GM18505 (cell line): ENCODE data around the gene RNF157.
"Not testable (repeated sequence)": the region's sequence is repeated elsewhere in the genome, so short reads cannot be mapped to it uniquely, and the experiment has no call there.

Source experiments
- ATAC-seq: cut with Tn5 transposase; IDR thresholded peaks from one replicate; pipeline ENCODE4 v1.9.1; 2021; ENCODE audit not compliant: unreplicated experiment
- POLR2A ChIP-seq: IDR thresholded peaks from 4 replicates; pipeline ENCODE4 v1.6.1; 2011; ENCODE audit warnings: borderline replicate concordance; ENCODE audit not compliant: insufficient read depth, insufficient read length; ENCODE audit errors: extremely low read depth

RNF157 gene

DNA sequence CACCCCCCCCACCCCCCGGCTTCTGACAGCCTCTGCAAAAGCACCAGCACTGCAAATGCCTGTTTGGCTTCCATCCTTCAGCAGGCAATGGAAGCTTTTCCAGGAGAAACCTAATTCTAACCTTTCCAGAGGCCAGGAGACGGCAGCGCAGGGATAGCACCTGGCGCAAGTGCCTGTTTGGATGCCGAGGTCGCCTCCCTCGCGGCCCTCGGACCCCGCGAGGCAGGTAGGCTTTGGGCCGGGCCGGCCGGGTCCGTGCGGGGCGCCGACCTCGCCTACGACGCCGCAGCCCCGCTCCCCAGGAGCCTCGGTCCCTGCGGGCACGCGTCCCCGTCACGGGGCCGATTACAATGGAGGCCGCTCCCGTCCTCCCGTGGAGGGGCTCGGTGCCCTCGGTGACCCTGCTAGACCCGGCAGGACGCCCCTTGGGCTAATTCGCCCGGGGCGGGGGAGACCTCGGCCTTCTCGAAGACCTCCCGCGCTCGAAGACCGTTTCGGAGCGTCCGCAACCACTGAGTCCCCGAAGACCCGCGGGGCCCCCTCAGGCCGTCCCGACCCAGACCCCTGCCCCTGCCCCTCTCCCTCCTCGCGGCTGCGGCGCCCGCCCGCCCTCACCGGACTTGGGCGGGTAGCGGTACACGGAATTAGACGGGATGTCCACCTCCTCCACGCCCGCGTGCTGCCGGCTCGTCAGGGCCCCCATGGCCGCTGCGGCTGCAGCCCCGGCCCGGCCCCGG is 587 bp downstream of the RNF157 start:
- ATAC-seq: peak; percentile 27
- TF ChIP-seq POLR2A: no peak

DNA sequence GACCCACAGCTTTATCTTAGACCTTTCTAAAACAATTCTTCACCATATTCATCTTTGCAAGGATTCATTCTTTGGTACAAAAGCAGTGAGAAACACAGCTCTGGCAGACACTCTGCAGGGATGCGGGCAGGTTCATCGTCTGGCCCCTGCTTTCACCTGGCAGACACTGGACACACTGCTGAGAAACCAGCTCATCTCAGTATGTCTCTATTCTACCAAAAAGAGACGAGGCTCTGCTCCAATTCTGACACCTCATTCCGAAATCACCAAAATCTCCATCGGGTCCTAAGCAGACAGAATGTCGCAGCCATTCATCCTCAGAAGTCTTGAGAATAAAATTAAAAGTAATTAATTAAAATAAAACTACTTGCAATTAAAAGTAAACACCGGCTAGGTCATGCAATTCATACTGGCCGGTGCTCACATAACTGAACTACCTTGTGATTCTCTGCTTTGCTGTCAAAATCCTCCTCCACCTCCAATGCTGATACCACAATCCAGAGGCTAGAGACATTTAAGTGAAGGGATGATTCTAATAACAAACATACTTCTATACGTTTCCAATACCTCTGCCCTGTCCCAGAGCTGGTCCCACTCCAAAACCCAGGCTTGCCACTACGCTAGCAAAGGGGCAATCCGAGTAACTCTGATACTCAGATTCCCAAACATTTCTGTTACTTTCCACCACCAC is 1.3 kb downstream of the RNF157 start:
- no peak for ATAC-seq
- no peak for TF ChIP-seq POLR2A

DNA sequence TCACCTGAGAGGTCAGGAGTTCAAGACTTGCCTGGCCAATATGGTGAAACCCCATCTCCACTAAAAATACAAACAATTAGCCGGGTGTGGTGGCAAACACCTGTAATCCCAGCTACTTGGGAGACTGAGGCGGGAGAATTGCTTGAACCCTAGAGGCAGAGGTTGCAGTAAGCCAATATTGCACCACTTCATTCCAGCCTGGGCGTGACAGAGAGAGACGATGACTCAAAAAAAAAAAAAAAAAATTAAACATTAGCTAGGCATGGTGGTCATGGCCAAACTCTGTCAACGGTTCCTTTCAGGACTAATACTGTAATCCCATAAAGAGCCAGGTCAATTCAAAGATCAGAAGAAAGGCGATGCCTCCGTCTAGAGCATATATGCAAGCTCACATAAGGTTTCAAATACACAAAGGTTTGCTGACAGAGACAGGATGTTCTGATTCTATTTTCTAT is 2.4 kb downstream of the RNF157 start:
- TF ChIP-seq POLR2A: no peak
- no peak for ATAC-seq

DNA sequence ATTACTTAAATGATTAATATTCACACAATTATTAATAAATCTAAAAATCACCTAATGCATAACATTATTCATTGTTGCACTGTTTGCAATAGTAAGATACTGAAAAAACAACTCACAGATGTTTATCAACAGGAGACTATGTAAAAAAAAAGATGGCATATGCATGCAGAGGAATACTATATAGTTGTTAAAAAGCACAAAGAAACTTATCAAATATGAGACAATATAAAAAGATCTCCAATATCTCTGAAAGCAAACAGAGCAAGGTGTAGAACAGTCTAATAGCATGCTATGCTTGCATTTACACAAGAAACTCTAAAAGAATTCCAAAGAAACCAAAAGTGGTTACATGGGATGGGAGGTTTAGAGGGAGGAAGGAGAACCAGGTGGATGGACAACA is 3.7 kb downstream of the RNF157 start:
- no peak for TF ChIP-seq POLR2A

DNA sequence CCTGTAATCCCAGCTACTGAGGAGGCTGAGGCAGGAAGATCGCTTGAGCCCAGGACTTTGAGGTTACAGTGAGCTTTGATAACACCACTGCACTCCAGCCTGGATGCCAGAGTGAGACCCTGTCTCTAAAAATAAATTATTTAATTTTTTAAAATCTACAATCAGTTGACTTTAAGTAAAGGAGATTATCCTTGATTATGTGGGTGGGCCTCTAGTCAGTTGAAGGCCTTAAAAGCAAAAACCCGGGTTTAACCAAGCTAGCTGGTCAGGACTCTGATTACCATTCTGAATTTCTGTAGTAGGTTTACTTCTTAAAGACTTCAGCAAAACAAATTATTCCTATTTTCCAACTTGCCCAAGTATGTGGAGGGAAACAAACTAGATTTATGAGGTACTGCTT is 4.4 kb downstream of the RNF157 start:
- ATAC-seq: no peak
- TF ChIP-seq POLR2A: no peak

More for the DNA sequence above, 3.7 kb downstream of the RNF157 start:
- ATAC-seq: no peak

DNA sequence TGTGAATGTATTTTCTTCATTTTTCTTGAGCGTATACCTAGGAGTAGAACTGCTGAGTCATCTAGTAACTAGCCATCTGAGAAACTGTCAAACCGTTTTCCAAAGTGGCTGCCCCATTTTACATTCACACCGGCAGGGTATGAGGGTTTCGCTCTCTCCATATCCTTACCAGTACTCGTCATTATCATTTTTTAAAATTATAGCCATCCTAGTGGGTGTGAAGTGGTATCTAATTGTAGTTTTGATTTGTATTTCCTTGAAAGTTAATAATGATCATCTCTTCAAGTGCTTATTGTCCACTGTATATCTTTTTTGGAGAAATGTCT is 6.0 kb downstream of the RNF157 start:
- no peak for TF ChIP-seq POLR2A
- no peak for ATAC-seq

DNA sequence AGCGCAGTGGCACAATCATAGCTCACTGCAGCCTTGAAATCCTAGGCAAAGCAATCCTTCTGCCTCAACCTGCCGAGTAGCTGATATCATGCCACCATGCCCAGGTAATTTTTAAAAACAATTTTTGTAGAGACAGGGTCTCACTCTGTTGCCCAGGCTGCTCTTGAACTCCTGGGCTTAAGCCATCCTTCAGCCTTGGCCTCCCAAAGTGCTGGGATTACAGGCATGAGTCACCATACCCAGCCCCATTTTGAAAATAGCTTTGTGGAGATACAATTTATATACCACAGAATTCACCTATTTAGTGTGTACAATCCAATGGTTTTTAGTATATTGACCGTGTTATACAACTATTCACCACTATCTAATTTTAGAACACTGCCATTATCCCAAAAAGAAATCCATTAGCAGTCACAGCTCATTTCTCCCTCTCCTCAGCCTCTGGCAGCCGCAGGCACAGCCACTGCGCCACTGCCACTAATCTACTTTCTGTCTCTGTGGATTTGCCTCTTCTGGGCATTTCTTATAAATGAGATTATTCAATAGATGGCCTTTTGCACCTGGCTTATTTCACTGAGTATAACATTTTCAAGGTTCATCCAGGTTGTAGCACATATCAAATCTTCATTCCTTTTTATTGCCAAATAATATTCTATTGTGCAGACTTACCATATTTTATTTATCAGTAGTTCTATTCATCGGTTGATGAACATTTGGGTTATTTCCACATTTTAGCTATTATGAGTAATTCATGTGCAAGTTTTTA is 6.5 kb downstream of the RNF157 start:
- ATAC-seq: no peak
- TF ChIP-seq POLR2A: no peak

DNA sequence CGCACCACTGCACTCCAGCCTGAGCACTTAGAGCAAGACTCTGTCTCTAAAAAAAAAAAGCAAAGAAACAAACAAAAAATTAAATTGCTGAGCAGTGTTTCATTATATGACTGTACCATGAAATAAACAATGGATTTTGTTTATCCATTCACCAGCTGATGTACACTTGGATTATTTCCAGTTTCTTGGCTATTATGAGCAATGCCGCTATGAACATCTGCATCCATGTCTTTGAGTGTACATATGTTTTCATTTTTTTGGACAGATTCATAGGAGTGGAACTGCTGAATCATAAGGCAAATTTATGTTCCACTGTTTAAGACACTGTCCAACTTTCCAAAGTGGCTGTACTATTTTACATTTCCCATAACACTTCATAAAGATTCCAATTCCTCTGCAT is 8.0 kb downstream of the RNF157 start:
- ATAC-seq: no peak
- no peak for TF ChIP-seq POLR2A

DNA sequence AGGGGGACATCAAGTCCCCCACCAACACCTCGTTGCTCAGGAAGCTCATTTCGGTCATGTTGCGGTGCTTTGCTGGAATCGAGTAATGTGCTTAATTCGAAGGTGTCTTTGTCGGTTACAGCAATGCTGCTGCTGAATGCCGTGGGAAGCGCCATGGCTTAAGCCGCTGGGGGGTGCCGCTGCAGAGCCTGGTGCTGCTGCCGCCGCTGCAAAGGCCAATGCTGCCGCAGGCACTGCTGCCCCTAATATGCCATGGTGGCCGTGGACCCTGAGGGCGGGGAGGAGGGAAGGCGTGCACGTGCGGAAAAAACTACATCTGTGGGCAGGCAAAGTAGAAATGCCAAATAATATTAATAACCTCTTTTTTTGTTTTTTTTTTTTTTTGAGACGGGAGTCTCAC is 13.5 kb downstream of the RNF157 start:
- not testable (repeated sequence) for ATAC-seq

DNA sequence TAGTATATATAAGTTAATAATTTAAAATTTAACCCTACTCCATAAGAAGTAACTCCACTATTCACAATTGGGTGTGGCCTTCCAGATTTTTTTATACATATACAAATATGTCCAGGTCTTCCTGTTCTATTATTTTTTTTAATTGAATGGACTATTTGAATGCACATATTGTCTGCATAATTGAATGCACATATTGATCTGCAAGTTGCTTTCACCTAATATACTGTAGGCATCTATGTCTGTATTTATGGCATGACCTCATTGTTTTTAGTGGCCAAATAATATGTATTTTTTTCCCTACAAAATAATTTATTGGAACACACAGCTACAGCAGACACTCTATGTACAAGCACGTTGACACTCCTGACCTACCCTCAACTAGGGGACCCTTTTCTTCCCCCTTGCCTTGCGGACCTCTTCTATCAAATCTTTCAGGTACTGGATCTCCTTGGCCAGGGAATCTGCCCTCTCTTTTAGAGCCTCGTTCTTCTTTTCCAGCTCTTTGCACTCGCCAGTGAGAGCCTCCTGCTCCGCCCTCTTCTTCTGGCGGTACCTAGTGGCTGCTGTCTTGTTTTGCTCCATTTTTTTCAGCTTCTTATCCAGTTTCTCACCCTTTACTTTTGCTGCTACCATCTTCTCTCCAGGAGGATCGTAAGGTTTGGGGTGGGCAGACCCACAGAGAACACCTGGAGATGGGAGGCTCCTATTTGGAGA is 14.8 kb downstream of the RNF157 start:
- not testable (repeated sequence) for ATAC-seq

DNA sequence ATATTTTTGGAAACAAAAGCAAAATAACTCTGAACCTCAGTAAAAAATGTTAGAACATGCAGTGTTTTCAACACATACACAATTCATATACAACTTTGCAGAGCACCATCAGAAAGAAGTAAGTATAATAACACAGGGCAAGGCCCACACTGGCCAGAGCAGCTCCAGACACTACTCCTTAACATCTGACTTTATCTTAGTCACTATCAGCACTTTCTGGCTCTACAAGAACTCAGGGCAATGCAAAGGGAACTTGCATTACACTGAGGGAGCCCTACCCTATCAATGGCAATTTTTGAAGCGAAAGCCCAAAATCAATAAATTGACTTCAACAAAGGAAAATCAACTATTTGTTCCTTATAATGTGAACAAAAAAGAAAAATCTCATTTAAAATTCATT is 16.5 kb downstream of the RNF157 start:
- TF ChIP-seq POLR2A: no peak
- no peak for ATAC-seq

DNA sequence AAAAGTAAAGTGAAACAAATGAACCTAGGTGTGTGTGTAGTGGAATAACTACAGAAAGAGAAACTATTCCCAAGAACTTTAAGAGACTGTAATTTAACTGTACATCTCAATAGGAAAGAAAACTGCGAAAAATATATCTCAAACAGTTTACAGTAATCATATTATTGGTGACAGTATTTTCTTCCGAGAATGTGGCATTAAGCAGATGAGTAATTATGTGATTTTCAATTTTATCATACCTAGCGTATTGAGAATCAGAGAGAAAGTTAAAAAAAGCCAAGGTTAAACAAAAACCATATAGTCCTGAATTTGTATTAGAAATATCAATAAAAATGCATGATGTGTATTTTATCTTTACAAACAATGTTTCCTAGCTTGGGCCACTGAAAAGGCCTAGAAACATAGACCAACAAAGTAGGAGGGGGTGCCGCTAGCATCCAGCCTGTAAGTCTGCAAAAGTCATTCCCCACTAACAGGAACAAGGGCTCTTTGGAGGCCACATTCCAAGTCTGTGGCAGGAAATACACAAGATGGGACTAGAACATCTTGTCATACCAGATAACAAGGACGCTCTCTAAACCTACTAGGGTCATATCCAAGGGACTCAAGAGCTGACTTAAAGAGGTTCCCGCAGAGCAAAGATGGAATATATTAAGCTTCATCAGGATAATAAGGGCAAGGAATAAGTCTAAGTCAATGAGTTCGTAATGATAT is 20.5 kb downstream of the RNF157 start:
- TF ChIP-seq POLR2A: no peak
- ATAC-seq: no peak

DNA sequence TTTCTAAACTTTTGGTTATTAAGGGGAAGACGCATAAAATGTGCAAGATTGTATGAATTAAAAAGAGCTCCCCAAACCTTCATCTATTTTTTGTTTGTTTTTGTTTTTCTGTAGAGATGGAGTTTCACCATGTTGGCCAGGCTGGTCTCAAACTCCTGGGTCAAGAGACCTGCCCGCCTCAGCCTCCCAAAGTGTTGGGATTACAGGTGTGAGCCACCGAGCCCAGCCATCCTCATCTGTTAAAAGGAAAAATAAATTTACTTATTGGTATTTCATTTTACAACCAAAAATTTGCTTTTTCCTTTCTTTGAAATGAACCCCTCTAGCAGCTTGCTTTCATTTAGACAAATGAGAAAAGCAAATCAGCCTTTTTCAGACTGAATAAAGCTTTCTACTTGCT is 23.2 kb downstream of the RNF157 start:
- no peak for ATAC-seq
- no peak for TF ChIP-seq POLR2A
